Suppressor macrophage treated with lipopolysaccharide for 1 hour (primary cell): ENCODE results near the gene GULP1.

Experiments
- DNase-seq, 3 donors: peaks; one replicate each; pipeline ENCODE4 v3.0.0-alpha.2; 2020 to 2022

The GULP1 gene

GRCh38 chr2:188381614-188382013, 89.9 kb downstream of the GULP1 start:
- no peak for DNase-seq

- DNase-seq: no peak
Observed at GRCh38 chr2:188382107-188382506, 90.4 kb downstream of the GULP1 start.

- DNase-seq: no peak
Observed at GRCh38 chr2:188383158-188383557, 91.5 kb downstream of the GULP1 start.

DNA sequence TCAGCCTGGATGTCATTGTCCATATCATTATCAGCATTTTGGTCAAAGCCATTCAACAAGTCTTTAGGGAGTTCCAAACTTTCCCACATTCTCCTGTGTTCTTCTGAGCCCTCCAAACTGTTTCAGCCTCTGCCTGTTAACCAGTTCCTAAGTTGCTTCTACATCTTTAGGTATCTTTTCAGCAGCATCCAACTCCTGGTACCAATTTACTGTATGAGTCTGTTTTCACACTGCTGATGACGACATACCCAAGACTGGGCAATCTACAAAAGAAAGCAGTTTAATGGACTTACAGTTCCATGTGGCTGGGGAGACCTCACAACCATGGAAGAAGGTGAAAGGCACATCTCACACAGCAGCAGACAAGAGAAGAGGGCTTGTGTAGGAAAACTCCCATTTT, 94.2 kb downstream of the GULP1 start:
- DNase-seq: no peak

- no peak for DNase-seq
Observed at GRCh38 chr2:188388831-188389230, 97.2 kb downstream of the GULP1 start.

GRCh38 chr2:188391354-188391753, 99.7 kb downstream of the GULP1 start:
- no peak for DNase-seq

- DNase-seq: no peak
Observed at GRCh38 chr2:188394931-188395472, 103.3 kb downstream of the GULP1 start.

- no peak for DNase-seq
Observed at GRCh38 chr2:188395903-188396689, 104.4 kb downstream of the GULP1 start.

- no peak for DNase-seq
Observed at GRCh38 chr2:188399159-188399558, 107.5 kb downstream of the GULP1 start.

DNA sequence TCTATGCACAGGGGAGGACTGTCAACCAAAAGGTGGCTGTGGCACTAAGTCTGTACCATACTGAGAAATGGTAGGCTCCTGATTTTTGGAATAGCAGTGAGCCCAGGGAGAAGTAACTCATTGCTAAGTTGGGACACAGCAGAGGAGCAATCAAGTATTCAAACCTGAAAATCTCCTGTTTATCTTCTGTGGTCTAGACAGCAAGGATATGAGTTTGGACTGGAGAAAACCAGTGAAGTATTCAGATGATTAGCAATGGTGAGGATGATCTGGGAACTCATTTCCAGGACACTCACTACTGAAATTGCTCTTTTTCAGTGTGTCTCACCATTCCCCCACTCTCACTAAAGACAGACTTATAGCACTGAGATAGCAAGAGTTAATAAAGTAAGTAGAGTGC, 112.0 kb downstream of the GULP1 start:
- DNase-seq: no peak

DNA sequence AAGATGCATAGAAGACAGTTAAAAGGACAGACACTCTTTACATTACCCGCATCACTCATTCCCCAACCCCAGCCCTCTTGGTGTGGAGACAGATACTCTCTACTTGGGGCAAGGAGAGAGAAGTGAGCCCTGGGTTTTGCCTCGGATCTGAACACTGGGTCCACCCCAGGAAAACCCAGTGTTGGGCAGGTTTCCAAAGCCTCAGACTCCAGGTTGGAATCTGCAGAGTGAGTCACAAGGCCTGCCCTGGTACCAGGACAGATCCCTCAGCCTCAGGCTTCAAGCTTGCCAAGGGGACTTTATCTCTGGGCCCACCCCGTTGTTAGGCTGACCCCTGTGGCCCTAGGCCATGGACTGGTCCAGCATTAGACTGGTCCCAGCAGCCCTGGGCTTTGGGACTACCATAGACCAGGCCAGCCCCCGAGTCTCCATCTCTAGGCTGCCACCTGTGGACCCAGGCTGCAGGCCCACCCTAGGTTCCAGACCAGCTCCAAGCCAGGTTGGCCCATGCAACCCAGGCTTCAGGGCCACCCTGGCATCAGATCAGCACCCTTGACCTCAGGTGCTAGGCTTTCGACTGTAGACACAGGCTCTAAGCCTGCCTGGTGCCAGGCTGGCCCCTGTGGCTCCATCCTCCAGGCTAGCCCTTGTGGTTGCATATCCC, 112.8 kb downstream of the GULP1 start:
- no peak for DNase-seq

DNA sequence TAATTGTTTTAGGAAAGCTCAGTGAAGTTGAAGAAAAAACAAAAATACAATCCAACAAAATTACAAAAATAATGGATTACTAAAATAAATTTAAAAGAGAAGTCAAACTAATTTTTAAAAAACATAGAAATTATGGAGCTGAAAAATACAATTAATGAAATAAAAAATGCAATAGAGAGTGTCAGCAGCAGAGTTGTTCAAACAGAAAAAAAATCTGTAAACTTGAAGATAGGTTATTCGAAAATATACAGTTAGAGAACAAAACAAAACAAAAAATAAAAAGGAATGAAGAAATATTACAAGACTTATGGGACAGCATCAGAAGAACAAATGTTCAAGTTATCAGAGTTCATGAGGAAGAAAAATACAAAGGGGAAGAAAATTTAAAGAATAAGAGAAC, 114.7 kb downstream of the GULP1 start:
- DNase-seq: no peak

DNA sequence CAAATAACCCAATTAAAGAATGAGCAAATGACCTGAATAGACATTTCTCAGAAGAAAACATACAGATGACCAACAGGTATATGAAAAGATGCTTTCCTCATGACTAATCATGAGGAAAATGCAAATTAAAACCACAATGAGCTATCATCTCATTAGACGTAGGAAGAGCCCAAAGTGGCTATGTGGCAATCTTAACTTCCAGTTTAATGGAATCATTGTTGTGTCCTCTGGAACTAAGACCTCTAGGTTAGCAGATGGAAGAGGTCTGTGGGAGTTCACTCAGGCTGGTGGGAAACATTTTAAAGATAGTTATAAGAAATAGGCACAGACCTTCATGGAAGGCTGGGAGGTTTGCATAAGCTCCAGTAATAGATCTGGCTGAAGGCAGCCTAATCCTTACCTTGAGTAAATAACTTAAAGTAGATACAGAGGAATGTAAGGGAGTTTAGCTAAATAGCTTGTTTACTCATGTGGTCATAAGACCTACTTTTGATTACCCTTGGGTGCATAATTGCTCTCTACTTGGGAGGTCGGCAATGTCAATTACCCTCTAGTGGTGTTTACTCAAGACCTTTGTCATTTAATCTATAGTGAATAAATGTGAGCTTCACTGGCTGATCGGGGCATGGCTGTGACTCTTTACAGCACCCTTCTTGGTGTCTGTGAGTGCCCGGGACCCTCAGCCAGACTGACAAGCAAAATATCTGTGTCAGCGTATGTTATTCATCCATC, 119.0 kb downstream of the GULP1 start:
- no peak for DNase-seq

DNA sequence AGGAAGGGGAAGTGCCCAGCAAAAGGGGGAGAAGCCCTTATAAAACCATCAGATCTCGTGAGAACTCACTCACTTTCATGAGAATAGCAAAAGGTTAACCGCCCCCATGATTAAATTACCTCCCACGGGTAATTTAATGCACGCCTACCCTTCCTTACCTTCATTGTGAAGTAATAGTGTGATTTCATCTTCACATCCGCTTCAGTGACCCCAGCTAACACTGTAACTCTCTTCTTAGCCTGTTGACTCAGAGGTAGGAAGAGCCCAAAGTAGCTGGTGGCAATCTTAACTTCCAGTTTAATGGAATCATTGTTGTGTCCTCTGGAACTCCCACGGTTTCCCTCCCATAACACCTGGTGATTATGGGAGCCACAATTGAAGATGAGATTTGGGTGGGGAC, 120.5 kb downstream of the GULP1 start:
- no peak for DNase-seq

DNA sequence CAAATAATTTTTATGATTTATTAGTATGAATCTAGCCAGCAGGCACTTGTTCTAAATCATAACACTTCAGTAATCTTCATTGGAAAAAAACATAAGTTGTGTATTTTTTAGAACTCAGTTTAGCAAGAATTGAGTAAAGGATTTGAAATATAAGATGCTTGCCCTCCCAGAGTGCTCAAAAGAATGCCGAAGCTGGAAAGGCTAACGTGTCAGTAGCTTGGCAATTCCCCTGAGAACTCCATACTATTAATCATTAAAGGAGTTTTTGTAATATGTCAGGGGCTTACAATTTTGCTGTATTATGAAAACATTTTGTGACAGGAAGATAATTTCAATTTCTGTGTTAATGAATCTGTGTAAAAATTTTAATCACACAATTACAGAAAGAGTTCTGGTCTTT, 122.7 kb downstream of the GULP1 start:
- DNase-seq: no peak

- DNase-seq: no peak
Observed at GRCh38 chr2:188414869-188415753, 123.4 kb downstream of the GULP1 start.

- DNase-seq: no peak
Observed at GRCh38 chr2:188415754-188416083, 124.0 kb downstream of the GULP1 start.

- no peak for DNase-seq
Observed at GRCh38 chr2:188416367-188416766, 124.7 kb downstream of the GULP1 start.

- DNase-seq: no peak
Observed at GRCh38 chr2:188422726-188423125, 131.1 kb downstream of the GULP1 start.

DNA sequence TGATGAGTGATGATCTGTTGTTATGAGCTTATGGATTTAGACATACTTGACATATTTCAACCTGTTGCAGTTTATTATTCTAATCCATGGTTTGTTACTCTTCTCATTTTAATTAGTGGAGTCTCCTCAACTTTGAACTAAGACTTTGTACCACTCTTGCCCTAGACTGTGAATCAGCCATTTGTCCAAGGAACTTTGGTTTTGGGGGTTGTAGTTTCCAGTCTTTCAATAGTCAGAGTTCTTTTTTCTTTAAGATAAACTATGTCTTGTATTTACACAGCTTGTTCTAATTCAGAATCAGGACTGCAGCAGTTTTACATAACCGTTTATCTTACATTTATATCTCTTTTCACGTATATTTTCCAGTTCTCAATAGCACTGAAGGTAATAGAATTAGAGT, 133.6 kb downstream of the GULP1 start:
- no peak for DNase-seq

- no peak for DNase-seq
Observed at GRCh38 chr2:188426121-188426520, 134.4 kb downstream of the GULP1 start.

GRCh38 chr2:188430705-188431104, 139.0 kb downstream of the GULP1 start:
- DNase-seq: no peak

DNA sequence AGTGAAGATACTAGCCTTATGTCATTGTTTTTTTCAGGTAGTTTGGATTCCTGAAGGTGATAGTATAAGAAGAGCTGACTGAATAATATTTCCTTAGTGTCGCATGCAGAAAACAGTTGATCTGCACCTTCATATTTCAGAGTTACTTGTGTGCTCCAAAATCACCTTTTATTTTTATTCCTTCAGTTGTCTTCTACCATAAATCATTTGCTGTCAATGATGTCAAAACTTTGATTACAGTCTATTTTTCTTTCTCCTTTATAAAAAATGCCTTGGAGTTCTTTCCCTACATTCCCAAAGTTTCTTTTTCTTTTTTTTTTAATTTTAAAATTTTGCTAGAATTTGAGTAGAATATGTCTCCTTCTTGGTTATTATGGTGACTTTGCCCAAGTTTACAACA, 142.3 kb downstream of the GULP1 start:
- no peak for DNase-seq
